ENCODE measurements around the gene SLC46A2.

The SLC46A2 gene

GRCh38 chr9:112866662-112867274 lies 23.9 kb downstream of the SLC46A2 start:
- no peaks in the 10 kb centered on the region for H4K20me1 ChIP-seq (ENCODE audit: low read depth, low read length)
- H3K9me3 ChIP-seq (ENCODE audit: insufficient read depth, low read length) = no peaks in the 10 kb centered on the region
- H3F3A ChIP-seq (ENCODE audit: insufficient read depth) = no peaks in the 10 kb centered on the region
- H2AFZ ChIP-seq (ENCODE audit: low read depth, low read length, severe bottlenecking) = no peak overlapping the region
- H3K27ac ChIP-seq (ENCODE audit: low read depth, low read length) = no peak overlapping the region
- H3K27me3 ChIP-seq (ENCODE audit: low read length) = no peaks in the 10 kb centered on the region
- no peaks in the 10 kb centered on the region for H3K36me3 ChIP-seq (ENCODE audit: low read length)
- no peaks in the 10 kb centered on the region for H3K79me2 ChIP-seq (ENCODE audit: insufficient read depth, low read length)
- no peaks in the 10 kb centered on the region for H3K9me2 ChIP-seq (replicated peaks; ENCODE audit: insufficient read depth, low read length)
- H3K4me3 ChIP-seq (ENCODE audit: insufficient read depth, low read length, poor library complexity, severe bottlenecking) = no peak overlapping the region
- no peak for TF ChIP-seq CTCF (IDR thresholded peaks at IDR 0.05; ENCODE audit: insufficient read depth, low read length, poor library complexity, severe bottlenecking)
- no peak for TF ChIP-seq EZH2phosphoT487 (conservative IDR thresholded peaks at IDR 0.05; ENCODE audit: low read length)
- H3K4me2 ChIP-seq (ENCODE audit: low read depth, low read length, poor library complexity, severe bottlenecking) = no peak overlapping the region
- no peak overlapping the region for H3K9ac ChIP-seq (ENCODE audit: low read length)

- Histone ChIP-seq H3K9ac (ENCODE audit: low read length) (no peak overlapping the region), H3K79me2 (ENCODE audit: insufficient read depth, low read length) (no peaks in the 10 kb centered on the region), H3K27me3 (ENCODE audit: low read length) (no peaks in the 10 kb centered on the region), H3K9me2 (replicated peaks; ENCODE audit: insufficient read depth, low read length) (no peaks in the 10 kb centered on the region), H3K4me3 (ENCODE audit: insufficient read depth, low read length, poor library complexity, severe bottlenecking) (no peak overlapping the region), H4K20me1 (ENCODE audit: low read depth, low read length) (no peaks in the 10 kb centered on the region), H3K27ac (ENCODE audit: low read depth, low read length) (no peak overlapping the region), H3K4me2 (ENCODE audit: low read depth, low read length, poor library complexity, severe bottlenecking) (no peak overlapping the region), H3F3A (ENCODE audit: insufficient read depth) (no peaks in the 10 kb centered on the region), H2AFZ (ENCODE audit: low read depth, low read length, severe bottlenecking) (no peak overlapping the region), H3K36me3 (ENCODE audit: low read length) (no peaks in the 10 kb centered on the region), H3K9me3 (ENCODE audit: insufficient read depth, low read length) (no peaks in the 10 kb centered on the region)
- TF ChIP-seq EZH2phosphoT487 (conservative IDR thresholded peaks at IDR 0.05; ENCODE audit: low read length) = no peak
- TF ChIP-seq CTCF (IDR thresholded peaks at IDR 0.05; ENCODE audit: insufficient read depth, low read length, poor library complexity, severe bottlenecking) = no peak
Observed at GRCh38 chr9:112864982-112865381, 25.7 kb downstream of the SLC46A2 start.

GRCh38 chr9:112864403-112864802 lies 26.3 kb downstream of the SLC46A2 start:
- Histone ChIP-seq H3K79me2 (ENCODE audit: insufficient read depth, low read length) (no peaks in the 10 kb centered on the region), H2AFZ (ENCODE audit: low read depth, low read length, severe bottlenecking) (no peak overlapping the region), H4K20me1 (ENCODE audit: low read depth, low read length) (no peaks in the 10 kb centered on the region), H3K27me3 (ENCODE audit: low read length) (no peaks in the 10 kb centered on the region), H3K36me3 (ENCODE audit: low read length) (no peaks in the 10 kb centered on the region), H3F3A (ENCODE audit: insufficient read depth) (no peaks in the 10 kb centered on the region), H3K27ac (ENCODE audit: low read depth, low read length) (no peak overlapping the region), H3K4me3 (ENCODE audit: insufficient read depth, low read length, poor library complexity, severe bottlenecking) (no peak overlapping the region), H3K4me2 (ENCODE audit: low read depth, low read length, poor library complexity, severe bottlenecking) (no peak overlapping the region), H3K9me3 (ENCODE audit: insufficient read depth, low read length) (no peaks in the 10 kb centered on the region), H3K9ac (ENCODE audit: low read length) (no peak overlapping the region), H3K9me2 (replicated peaks; ENCODE audit: insufficient read depth, low read length) (no peaks in the 10 kb centered on the region)
- TF ChIP-seq EZH2phosphoT487 (conservative IDR thresholded peaks at IDR 0.05; ENCODE audit: low read length) = no peak
- TF ChIP-seq CTCF (IDR thresholded peaks at IDR 0.05; ENCODE audit: insufficient read depth, low read length, poor library complexity, severe bottlenecking) = no peak
